Heart left ventricle (tissue), 16 donors: Measurements from ENCODE around the gene RPGRIP1L. TPM values are rescaled to one million over a fixed set of nuclear protein-coding genes. Genes with fewer than 3 reads are reported as not detected.
A peak's percentile ranks its signal among the peaks of the same experiment; 100 is the strongest.

ENCODE experiments used
- ATAC-seq, 4 donors: fragments of 200-7000 bp; cut with Tn5 transposase; one replicate each; pipeline ENCODE4 v1.9.1; 2020 to 2022; ENCODE audit warnings: moderate library complexity in 4 of 4, mild to moderate bottlenecking in 3 of 4, moderate number of reproducible peaks in 1 of 4
- DNase-seq, 5 donors: peaks; one replicate each; pipeline ENCODE4 v3.0.0-alpha.2; 2020
- H3K27ac ChIP-seq, 12 donors: fragments of 200-600 bp; sonication (generic) in 4 of 12; one replicate each; pipeline versions ENCODE4 v1.5.0 to v1.8.0; 2016 to 2022; ENCODE audit warnings: mild to moderate bottlenecking in 2 of 12
- H3K27me3 ChIP-seq, 9 donors: fragments of 200-600 bp; sonication (generic) in 2 of 9; one replicate each; pipeline versions ENCODE4 v1.5.1 to v1.8.0; 2016 to 2022; ENCODE audit warnings: mild to moderate bottlenecking in 3 of 9
- H3K36me3 ChIP-seq, 9 donors: fragments of 200-600 bp; sonication (generic) in 2 of 9; one replicate each; pipeline versions ENCODE4 v1.5.0 to v1.8.0; 2018 to 2022; ENCODE audit warnings: mild to moderate bottlenecking in 2 of 9
- H3K4me1 ChIP-seq, 12 donors: fragments of 200-600 bp; sonication (generic) in 4 of 12; one replicate each; pipeline versions ENCODE4 v1.5.0 to v1.8.0; 2016 to 2022; ENCODE audit warnings: mild to moderate bottlenecking in 3 of 12
- H3K4me3 ChIP-seq, 12 donors: fragments of 200-600 bp; sonication (generic) in 4 of 12; one replicate each; pipeline versions ENCODE4 v1.5.0 to v1.8.0; 2017 to 2022; ENCODE audit warnings: mild to moderate bottlenecking in 9 of 12, moderate library complexity in 4 of 12
- H3K9me3 ChIP-seq, 12 donors: fragments of 200-600 bp; sonication (generic) in 4 of 12; one replicate each; pipeline versions ENCODE4 v1.5.0 to v1.8.0; 2016 to 2022; ENCODE audit warnings: mild to moderate bottlenecking in 1 of 12
- CTCF ChIP-seq, 12 donors: fragments of 200-600 bp; sonication (generic) in 4 of 12; IDR thresholded peaks; one replicate each; pipeline versions ENCODE4 v1.5.0 to v1.8.0; 2018 to 2022; ENCODE audit warnings: antibody characterized with exemption in 12 of 12, mild to moderate bottlenecking in 5 of 12
- POLR2A ChIP-seq, 2 donors: fragments of 450-650 bp; IDR thresholded peaks; one replicate each; pipeline ENCODE4 v1.6.1; 2017; ENCODE audit warnings: antibody characterized with exemption in 2 of 2, mild to moderate bottlenecking in 2 of 2, moderate library complexity in 2 of 2
- WGBS, 4 donors: extraction: QIAGEN DNeasy Blood & Tissue Kit in 2 of 4; methylation state at CpG; one replicate each; pipeline versions ENCODE4 v1.1.5 to v1.1.7; 2013 to 2018; 5-methylcytosine and 5-hydroxymethylcytosine counted together
- intact Hi-C, 10 donors: fragments of 100-400 bp; cut with DNase I; formaldehyde crosslinking; loops; one replicate each; pipeline versions ENCODE4 v1.11.1 to v1.14.2; 2022
- polyA plus RNA-seq, 2 donors: library from polyadenylated mRNA; stranded (reverse); fragments of 200-250 nt; gene quantifications; one replicate each; pipeline ENCODE4 v1.2.3, GENCODE V29; 2013
- total RNA-seq, 9 donors: library from RNA; depleted of rRNA in 2 of 9; stranded (reverse); fragments of >200 nt in 2 of 9; fragmentation: NEBNext Ultra II Directional in 3 of 9; extraction: Animal tissue kit (Norgen Biotek cat#: 25700) in 3 of 9; gene quantifications; one replicate each; pipeline versions ENCODE4 v1.1.0 to v1.2.4, GENCODE V29; 2016 to 2023
- donor health status: ischemic (EF 13 %, LVEDD 7.1; RV severe dilation, severe dysfunction).
- donor health status: healthy with polysubstance abuse.
- donor health status: DM: no; HTN: yes; CAD: no.
- donor health status: DM: no; HTN: no; CAD: no.
- donor health status: ischemic (EF 25% LVEDD 6.9; RV normal size, moderate dysfunction).
- donor health status: ischemic (EF 25% LVEDD 5.7; RV mildly dilated, moderate dysfunction).
- donor health status: healthy.
- donor health status: DM: yes; HTN: yes; CAD: no.
- donor health status: ischemic (EF 35%, LVEDD 5.7; RV mildly dilated, moderate dysfunction).
- donor health status: nonischemic (EF 11% LVEDD 7.7; RV severe dilation, severe dysfunction).
- donor health status: DM: yes; HTN: yes; CAD: no.
- donor health status: PGD.
- donor health status: ischemic (EF 29% LVEDD 5.4; RV normal size, mild dysfunction).
- donor health status: nonischemic (EF 23%, LVEDD 6.1; RV moderate dilation, normal function).

The RPGRIP1L gene
- total and polyA plus RNA-seq, 11 donors: 0.69 to 4.6 (median 2.3) TPM

DNA sequence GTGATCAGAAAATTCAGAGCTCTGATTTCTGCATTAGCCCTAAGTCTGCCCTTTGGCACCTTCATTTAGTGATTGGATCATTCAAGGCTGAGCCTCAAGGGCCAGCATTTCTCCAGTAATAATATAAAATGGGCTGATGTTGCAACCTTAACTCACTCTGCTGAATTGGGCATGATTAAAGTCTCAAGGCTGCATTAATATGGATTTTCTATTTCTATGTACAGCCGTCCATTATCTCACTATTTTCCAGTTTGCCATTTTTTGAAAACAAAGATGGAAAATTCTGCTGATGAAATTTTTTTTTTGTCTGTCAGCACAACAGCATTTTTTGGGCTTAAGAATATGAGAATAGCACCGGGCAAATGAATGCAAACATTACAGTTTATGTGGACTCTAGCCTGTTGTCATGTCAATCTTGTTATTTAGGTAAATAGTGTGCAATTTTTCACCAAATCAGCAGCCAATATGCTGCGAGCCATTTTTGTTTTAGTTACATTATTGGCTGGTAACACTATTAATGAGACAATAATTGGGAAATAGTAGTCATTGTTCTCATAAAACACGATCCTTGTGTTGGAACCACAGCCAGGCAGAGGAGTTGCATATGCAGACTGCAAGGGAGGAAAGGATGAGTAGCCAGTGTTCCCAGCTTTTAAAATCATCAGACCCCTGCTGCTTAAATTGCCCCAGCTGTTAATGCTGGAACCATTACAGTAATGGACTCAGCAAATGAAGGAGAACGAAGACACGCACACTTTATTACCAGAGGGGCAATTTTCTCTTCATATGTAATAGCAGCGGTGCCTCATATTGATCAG lies 10.8 kb upstream of the RPGRIP1L start:
- TF ChIP-seq CTCF (IDR thresholded peaks at IDR 0.05): no peak
- no peak for TF ChIP-seq POLR2A (IDR thresholded peaks at IDR 0.05)
- no peak overlapping the region for H3K27ac ChIP-seq
- H3K36me3 ChIP-seq: no peaks in the 10 kb centered on the region
- WGBS, 4 donors: 72 to 80% (median 74%) methylated on average over 7 of the region's 7 CpGs
- H3K4me3 ChIP-seq: no peak overlapping the region
- intact Hi-C loops: no loop called here
- H3K27me3 ChIP-seq: no peaks in the 10 kb centered on the region
- H3K4me1 ChIP-seq: peaks cover 0 to 55% (median 22%) of the 10 kb centered on the region in 12 donors
- DNase-seq (no peak), ATAC-seq (peak in 3 of 4 donors; percentile 42 to 73 (median 48))
- no peaks in the 10 kb centered on the region for H3K9me3 ChIP-seq

DNA sequence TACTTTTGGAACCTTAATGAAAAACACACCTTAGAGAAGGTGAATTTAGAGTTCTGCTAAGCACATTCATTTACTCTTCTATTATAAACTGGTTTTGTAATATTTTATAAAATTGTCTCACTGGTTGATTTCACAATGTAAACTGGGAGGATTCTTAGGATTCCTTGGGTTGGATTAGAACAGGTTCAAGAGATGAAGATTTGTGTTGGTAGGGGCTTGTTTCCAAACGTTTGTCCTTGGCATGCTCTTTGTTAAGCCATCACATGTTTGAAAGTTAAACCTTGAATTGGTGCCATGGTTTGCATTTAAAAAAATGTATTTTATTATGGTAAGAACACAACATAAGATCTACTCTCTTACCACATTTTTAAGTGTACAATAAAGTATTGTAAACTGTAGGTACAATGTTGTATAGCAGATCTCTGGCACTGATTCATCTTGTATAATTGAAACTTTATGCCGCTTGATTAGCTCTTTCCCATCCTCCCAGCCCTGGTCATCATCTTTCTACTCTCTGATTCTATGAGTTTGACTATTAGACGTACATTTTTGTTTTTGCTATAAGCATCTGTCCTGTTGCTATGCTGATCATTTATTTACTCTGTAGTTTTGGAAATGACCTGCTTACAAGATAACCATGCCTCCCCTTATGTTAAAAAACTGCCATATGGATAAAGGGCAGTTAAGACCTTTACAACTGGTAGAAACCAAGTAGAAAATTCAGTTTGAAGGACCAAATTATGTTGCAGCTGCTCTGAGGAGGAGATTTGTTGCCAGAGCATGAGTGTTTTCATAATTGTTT lies 9.9 kb upstream of the RPGRIP1L start:
- Histone ChIP-seq H3K4me1 (peaks cover 0 to 49% (median 22%) of the 10 kb centered on the region in 12 donors), H3K27me3 (no peaks in the 10 kb centered on the region), H3K9me3 (no peaks in the 10 kb centered on the region), H3K4me3 (no peak overlapping the region), H3K27ac (no peak overlapping the region), H3K36me3 (no peaks in the 10 kb centered on the region)
- intact Hi-C loops: no loop called here
- WGBS, 4 donors: 60 to 66% (median 62%) methylated on average over 3 of the region's 3 CpGs
- TF ChIP-seq CTCF (IDR thresholded peaks at IDR 0.05): no peak
- no peak for TF ChIP-seq POLR2A (IDR thresholded peaks at IDR 0.05)
- DNase-seq (no peak), ATAC-seq (no peak)

GRCh38 chr16:53712065-53712464 lies 8.4 kb upstream of the RPGRIP1L start:
- 55 to 71% (median 64%) methylated on average over 2 of the region's 2 CpGs for WGBS, 4 donors
- ATAC-seq (peak in 3 of 4 donors; percentile 42 to 58 (median 44)), DNase-seq (no peak)
- no peaks in the 10 kb centered on the region for H3K9me3 ChIP-seq
- no peaks in the 10 kb centered on the region for H3K36me3 ChIP-seq
- H3K27me3 ChIP-seq: no peaks in the 10 kb centered on the region
- H3K4me3 ChIP-seq: no peak overlapping the region
- H3K27ac ChIP-seq: peak overlapping the region in 6 of 12 donors; percentile 14 to 60 (median 32)
- intact Hi-C loops: loop anchor here in 1 of 10 donors (1.0 kb wide), 1 partner anchor 8 kb away; the partner anchor contains the start of gene FTO
- TF ChIP-seq CTCF (IDR thresholded peaks at IDR 0.05): no peak
- TF ChIP-seq POLR2A (IDR thresholded peaks at IDR 0.05): no peak
- H3K4me1 ChIP-seq: peaks cover 0 to 43% (median 18%) of the 10 kb centered on the region in 12 donors

GRCh38 chr16:53711390-53711789 lies 7.7 kb upstream of the RPGRIP1L start:
- 66 to 88% (median 79%) methylated on average over 3 of the region's 3 CpGs for WGBS, 4 donors
- Histone ChIP-seq H3K27me3 (no peaks in the 10 kb centered on the region), H3K4me1 (peaks cover 0 to 43% (median 17%) of the 10 kb centered on the region in 12 donors), H3K4me3 (no peak overlapping the region), H3K36me3 (no peaks in the 10 kb centered on the region), H3K9me3 (no peaks in the 10 kb centered on the region), H3K27ac (peak overlapping the region in 1 of 12 donors; percentile 60)
- no peak for DNase-seq
- TF ChIP-seq CTCF (IDR thresholded peaks at IDR 0.05) (no peak), POLR2A (IDR thresholded peaks at IDR 0.05) (no peak)
- ATAC-seq: no peak
- intact Hi-C loops: no loop called here
